CD4-positive, alpha-beta T cell treated with Interleukin-4 for 1 hour (primary cell): ENCODE results near the gene CORO6.

Experiments
- DNase-seq, 2 donors: peaks; one replicate each; pipeline ENCODE4 v3.0.0-alpha.2; 2020 to 2022

The CORO6 gene

DNA sequence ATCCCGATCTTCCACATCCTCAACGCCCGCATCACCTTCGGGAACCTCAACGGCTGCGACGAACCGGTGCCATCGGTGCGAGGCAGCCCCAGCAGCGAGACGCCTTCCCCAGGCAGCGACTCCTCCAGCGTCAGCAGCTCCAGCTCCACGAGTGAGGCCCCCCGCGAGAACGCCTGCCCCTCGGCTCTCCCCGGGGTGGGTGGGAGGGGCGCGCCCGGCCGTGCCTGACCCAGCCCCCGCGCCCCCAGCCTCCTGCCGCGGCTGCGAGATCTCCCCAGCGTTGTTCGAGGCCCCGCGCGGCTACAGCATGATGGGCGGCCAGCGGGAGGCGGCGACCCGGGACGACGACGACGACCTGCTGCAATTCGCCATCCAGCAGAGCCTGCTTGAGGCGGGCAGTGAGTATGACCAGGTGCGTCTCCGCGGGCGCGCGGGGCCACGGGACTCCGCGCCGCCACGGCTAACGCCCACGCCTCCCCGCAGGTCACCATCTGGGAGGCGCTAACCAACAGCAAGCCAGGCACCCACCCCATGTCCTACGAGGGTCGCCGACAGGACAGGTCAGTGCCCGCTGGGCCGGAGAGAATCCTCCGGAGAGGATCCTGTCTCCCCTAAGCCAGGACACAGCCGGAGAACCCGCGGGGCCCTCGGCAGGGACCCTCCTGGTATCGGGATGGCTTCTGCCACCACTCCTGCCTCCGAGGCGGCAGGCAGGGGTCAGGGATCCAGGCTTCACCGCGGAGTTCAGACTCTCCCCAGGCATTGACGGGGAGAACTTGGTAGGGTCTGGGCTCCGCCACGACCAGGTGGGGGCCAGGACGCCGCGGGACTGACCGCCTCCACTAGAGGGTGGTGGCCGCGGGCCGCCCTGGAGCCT lies 10.1 kb downstream of the CORO6 start:
- no peak for DNase-seq

DNA sequence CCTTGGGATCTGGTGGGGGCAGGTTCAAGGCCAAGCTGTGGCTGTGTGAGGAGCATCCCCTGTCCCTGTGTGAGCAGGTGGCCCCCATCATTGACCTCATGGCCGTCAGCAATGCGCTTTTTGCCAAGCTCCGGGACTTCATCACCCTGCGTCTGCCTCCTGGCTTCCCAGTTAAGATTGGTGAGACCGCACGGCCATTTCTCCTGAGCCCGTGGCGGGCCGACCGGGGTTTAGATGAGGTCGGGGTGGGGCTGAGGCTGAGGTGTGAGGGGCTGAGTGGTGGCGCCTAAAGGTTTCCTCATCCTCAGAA lies 10.7 kb downstream of the CORO6 start:
- no peak for DNase-seq

DNA sequence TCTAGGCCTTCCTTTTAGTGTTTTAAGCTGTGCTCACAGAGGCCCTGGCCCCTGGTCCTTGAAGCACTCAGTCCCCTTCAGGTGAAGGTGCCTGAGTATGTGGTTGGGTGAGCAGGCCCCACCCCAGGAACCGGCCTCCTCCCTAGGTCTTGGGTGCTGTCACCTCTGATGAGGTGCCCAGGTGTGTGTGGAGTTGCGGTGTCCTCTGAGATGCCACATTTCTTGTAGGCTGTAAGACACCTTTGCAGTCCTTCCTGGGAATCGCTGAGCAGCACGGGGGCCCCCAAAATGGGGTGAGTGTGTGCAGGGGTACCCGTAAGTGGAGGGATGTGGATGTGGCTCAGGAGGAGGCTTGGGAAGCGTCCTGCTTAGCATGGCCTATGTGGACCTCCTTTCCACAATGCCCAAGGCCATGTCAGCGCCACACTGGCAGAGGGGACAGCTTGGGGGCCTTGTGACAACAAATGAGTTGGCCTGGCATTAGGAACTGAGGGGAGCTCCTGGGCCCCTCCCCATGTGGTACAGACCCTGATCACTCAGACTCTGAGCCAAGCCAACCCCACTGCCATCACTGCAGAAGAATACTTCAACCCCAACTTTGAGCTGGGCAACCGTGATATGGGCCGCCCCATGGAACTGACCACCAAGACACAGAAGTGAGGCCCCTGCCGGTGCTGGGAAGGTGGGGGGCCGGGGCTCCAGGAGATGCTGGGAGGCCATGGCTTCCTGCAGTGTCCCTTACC lies 11.2 kb downstream of the CORO6 start:
- no peak for DNase-seq

DNA sequence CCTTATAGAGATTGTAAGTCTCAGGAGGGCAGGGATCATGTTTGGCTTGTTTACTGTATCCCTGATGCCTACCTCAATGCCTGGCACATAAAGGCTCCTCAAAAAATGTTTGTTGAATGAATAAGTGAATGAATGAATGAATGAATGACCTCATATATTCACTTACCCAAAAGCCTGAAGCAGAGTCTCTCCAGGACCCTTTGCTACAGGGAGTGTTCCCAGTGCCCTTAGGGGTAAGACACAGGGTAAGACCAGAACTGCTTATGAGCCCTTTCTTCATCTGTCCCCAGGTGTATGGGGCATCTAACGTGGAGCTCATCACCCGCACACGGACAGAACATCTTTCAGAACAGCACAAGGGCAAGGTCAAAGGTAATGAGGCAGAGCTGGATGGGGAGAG lies 12.3 kb downstream of the CORO6 start:
- no peak for DNase-seq

DNA sequence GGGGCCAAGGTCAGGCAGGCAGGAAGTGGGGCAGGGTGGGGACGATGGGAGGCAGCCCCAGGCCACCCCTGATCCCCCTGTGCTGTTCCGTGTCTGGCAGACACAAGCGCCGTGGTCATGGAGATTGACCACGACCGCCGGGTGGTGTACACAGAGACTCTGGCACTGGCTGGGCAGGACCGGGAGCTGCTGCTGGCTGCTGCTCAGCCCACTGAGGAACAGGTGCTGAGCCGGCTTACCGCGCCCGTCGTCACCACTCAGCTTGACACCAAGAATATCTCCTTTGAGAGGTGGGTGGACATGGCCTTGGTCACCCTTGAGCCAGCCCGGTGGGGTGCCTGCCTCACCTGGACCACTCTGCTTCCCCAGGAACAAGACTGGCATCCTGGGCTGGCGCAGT lies 13.7 kb downstream of the CORO6 start:
- DNase-seq, result no peak

DNA sequence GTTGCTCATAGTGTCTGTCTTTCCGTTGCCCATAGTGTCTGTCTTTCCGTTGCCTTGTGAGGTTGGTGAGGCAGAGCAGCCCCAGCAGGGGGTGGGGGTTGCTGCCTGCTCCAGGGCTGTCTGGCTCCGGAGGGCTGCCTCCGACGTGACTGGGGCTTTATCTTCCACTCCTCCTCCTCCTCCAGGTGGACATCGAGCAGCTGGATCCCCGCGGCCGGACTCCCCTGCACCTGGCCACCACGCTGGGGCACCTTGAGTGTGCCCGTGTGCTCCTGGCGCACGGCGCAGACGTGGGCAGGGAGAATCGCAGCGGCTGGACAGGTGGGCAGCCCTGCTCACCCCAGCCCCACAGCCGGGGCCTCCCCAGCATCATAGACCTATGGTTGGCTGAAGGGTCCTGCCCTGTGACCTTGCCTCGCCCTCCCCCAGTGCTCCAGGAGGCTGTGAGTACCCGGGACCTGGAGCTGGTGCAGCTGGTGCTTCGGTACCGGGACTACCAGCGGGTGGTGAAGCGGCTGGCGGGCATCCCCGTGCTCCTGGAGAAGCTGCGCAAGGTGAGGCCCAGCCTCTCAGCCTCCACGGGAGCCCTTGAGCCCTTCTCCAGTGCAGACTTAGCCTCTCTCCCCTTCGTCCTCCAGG lies 15.0 kb downstream of the CORO6 start:
- no peak for DNase-seq

DNA sequence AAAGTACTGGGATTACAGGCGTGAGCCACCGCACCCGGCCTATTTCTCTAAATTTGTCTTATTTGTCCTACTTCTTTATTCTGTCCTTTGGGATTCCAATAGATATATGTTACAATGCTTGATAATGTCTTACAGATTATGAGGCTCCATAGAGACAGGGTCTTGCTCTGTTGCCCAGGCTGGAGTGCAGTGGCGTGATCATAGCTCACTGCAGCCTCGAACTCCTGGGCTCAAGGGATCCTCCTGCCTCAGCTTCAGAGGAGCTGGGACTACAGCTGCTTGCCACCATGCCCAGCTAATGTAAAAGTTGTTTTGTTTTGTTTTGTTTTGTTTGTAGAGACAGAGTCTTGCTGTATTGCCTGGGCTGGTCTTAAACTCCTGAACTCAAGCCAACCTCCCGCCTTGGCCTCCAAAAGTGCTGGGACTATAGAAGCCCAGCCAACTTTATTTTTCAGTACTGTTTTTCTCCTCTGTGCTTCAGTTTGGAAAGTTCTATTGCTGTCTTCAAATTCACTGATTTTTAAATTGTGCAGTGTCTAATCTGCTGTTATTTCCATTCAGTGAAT lies 19.5 kb downstream of the CORO6 start:
- DNase-seq, result no peak

DNA sequence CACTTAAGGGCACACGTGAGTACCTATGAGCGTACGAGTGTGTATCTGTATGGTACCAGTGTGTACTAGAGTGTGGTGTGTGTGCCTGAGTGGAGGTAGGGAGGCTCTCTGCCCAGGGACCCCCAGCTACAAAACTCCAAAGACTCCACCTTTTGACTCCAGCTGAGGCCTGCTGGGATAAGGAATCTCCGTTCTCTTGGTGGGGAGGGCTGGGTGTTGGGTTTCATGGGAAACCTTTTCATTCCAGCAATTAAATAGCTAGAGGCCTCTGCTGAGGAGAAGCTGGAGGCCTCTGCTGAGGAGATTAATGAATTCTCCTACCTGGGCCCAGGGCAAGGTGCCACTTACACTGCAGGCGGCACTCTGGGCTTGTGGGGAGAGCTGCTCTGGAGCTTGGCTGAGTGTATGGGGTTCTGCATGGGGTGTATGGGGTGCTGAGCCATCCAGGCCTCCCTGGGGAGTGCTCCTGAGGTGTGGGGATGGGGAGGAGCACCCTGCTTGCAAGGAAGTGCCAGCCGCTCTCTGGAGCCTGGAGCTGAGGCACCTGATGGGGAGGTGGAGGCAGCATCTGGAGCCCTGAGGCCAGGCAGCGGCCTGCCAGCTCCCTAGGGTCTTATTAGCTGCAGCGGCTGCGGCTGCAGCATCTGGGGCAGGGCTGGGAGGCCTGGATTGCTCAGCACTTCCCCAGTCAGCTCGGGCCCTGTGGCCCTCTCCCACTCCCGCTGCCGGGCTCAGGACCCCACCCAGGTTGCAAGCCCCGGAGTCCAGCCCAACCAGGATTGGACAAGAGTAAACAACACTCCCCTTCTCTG lies 25.1 kb downstream of the CORO6 start:
- DNase-seq, result no peak

DNA sequence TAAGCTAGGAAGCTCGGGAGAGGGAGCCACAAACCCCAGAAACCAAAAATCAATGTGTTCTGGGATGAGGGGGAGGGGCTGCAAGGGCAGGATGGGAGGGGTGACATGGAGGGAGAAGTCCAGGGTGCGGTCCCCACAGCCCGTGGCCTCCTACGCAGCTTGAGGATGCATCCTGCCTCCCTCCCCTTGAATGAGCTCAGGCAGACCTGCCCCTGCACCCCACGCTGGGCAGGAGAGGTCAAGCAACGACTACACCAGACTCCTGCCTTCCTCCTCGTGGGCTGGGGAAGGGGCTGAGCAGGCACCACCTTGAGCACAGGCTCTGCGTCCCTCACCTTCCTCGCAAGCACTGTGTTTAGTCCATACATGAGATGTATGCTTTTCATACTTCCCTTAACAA lies 25.9 kb downstream of the CORO6 start:
- no peak for DNase-seq

DNA sequence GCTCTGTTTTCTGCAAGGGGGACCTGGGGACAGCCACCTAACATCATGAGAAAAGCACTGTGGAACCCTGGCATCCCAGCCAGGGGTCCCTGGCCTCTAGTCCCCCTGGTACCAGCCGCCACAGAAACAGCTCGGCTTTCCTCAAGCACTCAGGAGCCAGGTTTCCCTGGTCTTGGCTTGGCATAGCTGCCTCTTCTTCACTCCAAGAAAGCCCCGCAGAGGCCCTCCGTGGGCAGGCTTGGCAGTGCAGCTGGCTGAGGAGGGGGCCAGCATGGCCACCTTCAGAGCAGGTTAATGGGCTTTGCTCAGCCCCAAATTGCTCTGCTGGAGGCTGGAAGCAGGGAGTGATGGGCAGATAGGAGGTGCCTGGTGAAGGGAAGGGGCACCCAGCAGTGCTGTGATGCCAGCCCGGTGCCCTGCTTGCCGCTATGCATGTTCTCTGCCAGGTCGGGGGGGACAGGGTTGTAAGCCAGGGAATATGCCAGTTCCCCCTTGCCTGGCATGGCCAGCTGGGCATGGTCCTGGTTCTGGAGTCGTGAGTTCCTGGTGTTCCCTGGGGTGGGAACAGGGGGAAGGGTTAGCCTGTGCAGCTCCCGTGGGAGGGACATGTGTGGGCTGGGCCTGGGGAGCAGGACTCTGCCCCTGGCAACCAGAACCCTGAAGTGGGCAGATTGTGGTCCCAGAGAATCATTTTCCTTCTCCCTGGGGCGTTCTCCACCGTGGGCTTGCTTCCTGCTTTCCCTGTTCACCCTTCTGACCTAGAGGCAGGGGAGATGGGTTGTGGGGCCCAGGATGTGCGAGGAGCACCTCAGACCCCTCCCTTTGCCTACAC lies 26.6 kb downstream of the CORO6 start:
- no peak for DNase-seq

DNA sequence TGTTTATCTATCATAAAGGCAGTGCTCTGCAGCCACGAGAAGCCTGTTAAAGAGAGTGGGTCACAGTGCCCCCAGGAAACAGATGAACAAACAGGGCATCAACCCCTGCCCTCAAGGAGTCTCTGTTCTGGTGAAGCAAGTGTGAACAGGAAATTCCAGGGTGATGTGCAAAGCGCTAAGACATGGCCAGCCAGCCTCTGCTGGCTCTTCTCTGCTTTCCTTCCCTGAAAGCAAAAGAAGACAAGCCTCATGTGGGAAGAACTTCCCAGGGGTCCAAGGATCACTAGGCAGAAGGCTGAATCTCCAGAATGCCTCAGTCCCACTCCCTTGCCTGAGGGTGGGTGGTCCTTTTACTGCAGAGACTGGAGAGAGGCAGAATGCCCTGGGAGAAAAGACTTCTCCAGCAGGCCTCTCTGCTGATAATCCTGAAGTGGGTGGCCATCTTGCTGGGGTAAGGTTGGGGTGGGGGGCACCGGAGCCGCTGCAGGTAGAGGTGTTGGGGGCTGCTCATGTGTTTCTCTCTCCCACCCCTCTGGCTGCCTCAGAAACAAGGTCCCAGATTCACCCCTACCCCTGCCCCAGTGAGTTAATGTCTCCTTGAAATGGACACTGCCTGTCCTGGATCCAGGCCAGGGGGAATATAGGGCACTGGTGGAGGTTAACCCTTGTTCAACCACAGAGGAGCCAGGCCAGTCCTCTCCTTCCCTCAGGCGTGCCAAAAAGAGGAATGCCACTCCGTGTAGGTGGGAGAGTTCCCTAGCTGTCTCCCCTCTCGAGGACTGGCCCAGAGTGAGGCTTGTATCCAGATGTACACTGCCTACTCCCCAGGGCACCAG lies 27.4 kb downstream of the CORO6 start:
- DNase-seq, result no peak

DNA sequence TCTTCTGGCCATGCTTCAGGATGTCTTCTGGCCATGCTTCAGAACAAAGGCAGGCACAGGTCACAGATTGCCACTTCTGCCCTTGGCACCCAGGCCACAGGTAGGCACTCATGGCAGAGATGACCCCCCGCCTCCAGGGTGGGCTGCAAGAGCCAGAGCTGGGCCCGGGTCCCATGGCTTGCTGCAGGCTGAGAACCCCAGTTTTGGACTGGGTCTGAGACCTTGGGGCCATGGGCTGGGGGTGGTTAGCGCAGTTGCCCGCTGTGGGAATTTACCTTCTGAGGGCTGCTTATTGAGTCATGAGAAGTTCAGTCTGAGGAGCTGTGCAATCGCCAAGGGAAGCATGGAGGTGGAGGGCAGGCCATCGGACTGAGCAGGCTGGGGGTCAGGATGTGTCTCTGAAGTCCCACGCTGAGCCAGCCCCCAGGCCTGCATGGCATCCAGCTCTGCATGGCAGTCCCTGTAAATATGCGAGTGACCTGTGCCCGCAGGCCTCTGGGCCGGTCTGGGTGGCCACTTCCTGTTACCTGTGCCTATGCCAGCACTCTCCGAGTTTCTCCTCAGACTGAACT lies 28.1 kb downstream of the CORO6 start:
- no peak for DNase-seq

DNA sequence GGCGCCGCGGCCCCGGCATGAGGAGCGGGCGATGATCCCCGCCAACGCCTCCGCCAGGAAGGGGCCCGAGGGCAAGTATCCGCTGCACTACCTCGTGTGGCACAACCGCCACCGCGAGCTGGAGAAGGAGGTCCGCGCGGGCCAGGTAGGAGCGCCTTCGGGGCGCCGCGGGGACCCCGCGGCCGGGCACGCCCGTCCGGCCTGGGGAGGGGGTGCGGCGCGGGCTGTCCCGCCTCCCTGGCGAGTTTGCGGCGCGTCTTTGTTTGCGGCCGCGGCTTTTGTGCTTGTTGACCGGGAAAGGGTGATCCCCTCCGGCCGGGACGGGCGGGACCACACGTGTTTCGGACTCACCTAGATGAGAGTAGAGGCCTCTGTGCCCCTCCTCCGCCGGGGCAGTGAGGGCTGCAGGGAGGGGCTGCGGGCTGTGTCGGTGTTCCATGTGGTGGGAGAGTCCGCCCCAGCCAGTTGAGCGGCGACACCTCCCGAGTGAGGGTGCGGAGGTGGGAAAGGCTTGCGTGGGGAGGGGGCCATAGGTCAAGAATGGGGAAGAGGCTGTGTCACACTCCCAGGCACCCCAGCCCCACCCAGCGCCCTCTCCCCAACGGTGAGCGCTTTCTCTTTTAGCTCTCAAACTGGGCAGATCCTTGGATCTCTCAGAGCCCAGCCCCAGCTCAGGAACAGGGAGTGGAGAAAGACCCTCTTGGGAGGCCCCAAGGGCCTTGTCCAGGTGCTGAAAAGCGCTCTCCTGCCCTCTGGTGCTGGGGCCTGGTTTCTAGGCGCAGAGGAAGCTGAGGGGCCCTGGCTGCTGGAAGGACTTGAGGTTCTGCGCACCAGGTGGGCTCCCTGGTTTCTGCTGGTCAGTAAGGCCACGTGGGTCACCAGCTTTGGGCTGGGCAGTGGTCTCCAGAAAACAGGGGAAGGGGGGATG lies 28.9 kb downstream of the CORO6 start:
- no peak for DNase-seq

DNA sequence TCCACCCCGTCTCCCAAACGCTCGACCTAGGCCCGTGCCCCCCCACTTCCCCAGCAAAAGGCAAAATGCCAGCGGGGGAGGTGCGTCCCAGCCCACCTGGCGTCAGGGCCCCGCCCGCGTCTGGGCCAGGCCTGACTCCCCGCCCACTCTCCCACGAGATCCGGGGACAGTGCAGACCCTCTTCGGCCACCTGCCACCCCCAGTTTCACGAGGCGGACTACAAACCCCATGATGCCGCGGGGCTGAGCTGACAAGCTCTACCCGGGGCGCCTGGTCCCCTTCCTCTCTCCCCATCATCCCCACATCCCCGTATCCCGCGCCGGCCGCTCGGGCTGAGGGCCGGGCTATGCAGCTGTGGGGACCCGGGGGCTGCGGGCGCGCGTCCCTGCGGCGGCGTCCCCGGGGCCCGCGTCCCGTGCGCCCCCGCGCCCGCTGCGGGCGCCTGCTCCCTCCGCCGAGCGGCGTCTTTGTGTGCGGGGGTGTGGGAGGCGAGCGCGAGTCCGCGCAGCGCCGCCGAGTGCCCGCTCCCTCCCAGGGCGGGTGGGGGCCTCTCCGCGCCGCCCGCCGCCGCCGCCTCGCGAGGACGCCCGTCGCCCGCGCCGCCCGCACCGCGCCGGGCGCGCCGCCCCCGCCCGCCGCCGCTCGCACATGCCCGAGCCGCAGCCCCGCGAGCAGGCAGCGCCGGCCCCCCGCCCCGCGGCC lies 29.7 kb downstream of the CORO6 start, which contains the start of gene ANKRD13B:
Gene ANKRD13B (plus strand): TSS at position 283 of the 702 bp plus-strand sequence. CDS start 490 bp downstream, outside the sequence.
- peak in 1 of 2 donors; percentile 44 for DNase-seq

DNA sequence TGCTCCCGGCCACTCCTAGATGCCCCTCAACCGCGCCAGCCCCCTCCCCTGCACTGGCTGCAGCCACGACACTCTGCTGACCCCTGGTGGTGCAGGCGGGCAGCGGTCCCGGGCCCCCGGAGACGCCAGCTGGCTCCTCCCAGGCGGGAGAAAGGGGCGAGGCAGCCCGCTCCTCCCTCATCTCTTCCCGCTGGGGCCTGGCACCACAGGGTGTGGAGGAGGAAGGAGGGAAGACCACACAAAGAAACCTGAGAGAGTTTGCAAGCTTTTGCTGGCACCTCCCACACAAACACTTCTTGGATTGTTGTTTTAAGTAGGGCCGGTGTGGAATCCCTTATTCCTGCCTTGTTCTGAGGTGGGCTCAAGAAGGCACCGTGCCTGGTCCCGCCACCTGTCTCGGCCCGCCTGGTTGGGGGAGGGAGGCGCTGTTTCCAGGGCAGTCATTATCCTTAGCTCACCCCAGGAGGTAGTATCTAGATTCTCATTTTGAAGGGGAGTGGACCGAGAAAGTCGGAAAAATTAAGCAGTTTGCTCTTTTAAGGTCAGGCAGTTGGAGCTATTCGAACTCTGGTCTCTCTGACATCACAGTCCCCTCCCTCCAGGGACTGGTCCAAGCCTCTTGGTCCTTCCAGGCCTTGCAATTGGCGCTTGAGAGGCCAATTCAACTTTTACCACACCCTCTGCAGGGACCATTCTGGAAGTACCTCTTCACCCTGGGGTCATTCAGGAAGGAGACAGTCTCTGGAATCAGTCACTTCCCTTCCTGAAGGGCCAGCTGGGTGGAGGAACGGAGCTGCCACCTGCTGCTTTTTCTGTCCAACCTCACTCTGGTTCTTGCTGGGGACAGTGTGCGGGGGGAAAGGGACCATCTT lies 30.7 kb downstream of the CORO6 start:
- peak; percentile 75 to 81 for DNase-seq

DNA sequence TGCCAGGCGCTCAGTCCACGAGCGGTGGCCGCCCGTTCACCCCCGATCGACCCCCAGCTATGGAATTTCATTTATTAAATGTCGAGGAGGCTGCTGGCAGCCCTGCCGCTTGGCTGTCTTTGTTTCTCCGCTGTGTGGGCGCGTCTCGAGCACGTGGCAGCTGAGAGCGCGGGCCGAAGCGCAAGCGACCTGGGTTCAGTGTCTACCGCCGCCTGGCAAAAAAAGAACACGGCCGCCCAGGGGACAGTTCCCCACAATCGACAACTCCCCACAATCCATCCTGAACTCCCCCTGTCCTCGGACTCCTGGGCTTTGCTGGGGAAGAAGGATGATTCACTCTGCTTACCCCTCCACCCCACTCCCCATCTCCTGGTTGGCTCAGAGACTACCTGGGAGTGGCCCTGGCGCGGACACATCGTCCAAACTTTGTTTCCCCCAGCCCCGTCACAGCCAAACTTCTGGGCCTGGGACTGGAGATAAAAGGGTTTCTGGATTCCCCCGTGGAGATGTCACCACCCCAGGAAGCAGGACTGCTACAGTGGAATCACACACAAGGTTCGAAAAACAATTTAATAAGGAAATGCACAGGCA lies 31.5 kb downstream of the CORO6 start:
- DNase-seq, result no peak
